Stimulated activated CD4-positive, alpha-beta T cell treated with anti-CD3 and anti-CD28 coated beads, Interleukin-1b, Interleukin-23, amount 100 ng/mL, for 1 hour (primary cell): Measurements from ENCODE around the gene OR2G2.

ENCODE experiments used
- DNase-seq, 2 donors: peaks; one replicate each; pipeline ENCODE4 v3.0.0-alpha.2; 2020; ENCODE audit warnings: low read depth in 2 of 2

Gene OR2G2, protein sequence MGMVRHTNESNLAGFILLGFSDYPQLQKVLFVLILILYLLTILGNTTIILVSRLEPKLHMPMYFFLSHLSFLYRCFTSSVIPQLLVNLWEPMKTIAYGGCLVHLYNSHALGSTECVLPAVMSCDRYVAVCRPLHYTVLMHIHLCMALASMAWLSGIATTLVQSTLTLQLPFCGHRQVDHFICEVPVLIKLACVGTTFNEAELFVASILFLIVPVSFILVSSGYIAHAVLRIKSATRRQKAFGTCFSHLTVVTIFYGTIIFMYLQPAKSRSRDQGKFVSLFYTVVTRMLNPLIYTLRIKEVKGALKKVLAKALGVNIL

DNA sequence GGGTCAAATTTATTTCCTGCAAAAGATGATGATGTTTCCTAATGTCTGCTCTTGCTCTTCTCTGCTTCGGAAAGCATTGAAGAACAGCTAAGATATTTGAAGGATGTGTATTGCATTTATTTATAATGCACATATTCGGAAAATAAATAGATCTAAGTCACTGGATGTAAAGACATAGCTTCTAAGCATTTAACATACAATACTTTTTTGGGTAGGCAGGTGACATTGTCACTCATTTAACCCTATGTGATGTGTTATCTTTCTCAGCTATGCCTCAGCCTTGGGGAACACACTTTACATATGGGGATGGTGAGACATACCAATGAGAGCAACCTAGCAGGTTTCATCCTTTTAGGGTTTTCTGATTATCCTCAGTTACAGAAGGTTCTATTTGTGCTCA, at the start of gene OR2G2:
TSS of gene OR2G2 (plus strand) at position 301 of the 400 bp plus-strand sequence. CDS start at position 301, 0 bp downstream.
- DNase-seq = no peak

DNA sequence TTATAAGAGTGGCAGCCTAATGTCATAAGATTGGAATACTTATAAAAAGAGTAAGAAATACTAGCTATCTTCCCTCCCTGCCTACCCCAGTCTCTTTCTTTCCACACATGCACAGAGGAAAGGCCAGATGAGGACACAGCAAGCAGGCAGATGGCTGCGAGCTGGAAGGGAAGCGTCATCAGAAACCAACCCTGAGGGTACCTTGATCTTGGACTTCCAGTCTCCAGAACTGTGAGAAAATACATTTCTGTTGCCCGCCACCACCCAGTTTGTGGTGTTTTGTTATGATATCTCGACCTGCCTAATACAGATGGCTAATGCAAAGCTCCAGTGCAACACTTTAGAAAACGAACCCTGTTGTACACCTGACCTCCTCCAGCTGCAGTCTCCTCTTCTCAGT, 49.6 kb upstream of the OR2G2 start:
- no peak for DNase-seq

DNA sequence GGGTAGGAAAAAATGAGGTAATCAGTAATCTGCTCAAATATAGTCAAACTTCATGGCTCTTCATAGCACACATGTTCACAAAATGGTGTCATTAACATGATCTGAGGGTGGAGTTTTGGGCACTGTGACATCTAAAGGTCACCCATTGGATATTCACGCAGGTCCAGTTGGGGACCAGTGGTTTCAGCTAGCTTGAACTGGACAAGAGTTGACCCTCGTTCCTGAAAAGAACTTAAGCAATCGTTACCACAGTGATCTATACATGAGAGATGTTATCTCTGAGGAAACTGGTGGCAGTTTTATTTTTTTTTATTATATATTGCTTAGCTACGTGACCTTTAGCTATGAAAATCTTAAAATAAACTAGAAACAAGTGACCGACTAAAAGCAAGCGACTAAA, 48.9 kb upstream of the OR2G2 start:
- DNase-seq = no peak

DNA sequence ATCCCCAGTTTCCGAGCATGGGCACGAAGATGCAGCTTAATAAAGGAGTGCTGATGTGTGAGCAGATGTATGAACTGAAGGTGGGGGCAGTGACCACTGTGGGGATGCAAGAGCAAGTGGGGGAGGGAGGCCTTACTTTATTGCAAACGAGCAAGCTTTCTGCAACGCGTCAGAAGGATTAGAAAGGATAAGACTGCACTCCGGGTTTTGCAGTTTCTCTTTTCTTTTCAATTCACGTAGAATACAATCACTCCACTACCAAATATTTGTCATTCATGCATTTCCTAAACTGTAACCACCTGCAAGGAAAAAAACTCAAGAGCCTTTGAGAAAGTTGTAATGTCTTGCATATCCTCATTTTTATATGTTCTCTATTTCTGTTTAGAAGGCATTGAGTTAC, 47.6 kb upstream of the OR2G2 start:
- DNase-seq = no peak

DNA sequence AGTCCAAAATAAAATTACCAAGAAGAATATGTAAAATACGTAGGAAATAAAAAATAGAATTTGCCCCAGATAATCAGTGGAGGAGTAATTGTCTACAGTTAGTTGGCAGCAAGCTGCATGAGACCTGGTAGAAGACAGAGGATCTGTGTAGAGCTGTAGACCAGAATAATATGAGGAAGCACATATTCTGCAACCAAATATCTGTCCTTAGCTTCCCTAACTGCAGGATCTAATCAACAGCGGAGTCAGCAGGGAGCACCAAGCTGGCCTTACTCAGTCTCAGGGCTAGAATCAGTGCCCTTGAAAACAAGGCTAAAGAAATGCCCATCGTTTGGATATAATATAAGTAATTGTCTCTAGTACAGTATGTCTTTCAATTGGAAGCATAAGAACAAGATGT, 45.3 kb upstream of the OR2G2 start:
- DNase-seq = no peak

DNA sequence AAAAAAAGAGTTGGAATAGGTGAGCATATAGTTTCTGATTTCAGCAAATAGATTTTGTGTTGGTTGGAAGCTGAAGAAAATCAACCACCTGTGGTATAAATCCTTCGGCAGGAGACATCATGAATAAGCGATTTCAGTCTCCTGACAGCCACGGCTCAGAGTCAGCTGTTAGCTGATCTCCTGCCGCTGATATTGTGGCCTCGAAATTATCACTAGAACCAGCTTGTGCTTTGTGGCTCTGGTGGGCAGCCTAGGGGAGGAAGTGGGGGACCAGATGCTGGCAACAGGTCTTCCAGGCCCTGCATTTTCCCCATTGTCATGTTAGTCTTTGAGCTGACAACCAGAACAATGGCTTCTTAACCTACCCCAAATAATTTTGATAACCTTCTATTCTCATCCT, 40.1 kb upstream of the OR2G2 start:
- no peak for DNase-seq

DNA sequence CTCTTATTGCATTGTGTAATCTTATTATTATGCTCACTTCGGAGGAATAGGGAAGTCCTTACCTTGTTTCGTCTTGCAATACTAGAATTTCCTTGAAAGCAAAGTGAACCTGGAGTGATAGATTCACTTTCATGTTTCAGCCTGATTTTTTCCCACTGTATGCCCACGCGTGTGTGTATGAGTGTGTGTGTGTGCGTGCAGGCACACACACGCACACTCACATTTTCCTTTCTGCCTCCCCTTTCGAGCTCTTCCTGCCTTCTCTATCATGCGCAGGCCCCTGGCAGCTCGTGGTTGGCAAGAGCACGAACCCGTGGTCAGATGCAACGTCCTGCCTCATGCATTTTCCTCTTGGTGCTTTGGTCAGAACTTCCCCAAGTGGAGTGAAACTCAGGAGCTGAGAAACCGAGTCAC, 39.4 kb upstream of the OR2G2 start, which contains the start of gene GCSAML:
TSS of gene GCSAML (plus strand) at position 366 of the 414 bp plus-strand sequence. CDS start 58 bp downstream, outside the sequence.
- no peak for DNase-seq

DNA sequence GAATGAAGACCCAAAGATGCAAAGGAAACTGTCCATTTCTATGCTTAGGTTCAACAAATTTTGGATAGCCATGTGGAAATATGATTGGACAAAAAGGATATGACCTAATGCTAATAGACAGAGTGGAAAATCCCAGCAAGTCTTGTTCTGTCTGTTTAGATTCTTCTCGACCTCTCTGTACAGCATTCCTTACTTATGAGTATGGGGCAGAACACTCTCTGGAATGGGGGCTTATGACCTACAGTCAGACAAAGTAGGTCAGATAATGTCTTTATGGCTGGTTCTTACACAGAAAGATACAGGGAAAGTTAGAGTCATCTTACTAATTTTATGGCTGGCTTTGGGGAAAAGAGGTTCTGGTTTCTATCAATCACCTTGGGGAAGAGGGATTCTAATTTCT, 36.4 kb upstream of the OR2G2 start:
- DNase-seq = no peak

DNA sequence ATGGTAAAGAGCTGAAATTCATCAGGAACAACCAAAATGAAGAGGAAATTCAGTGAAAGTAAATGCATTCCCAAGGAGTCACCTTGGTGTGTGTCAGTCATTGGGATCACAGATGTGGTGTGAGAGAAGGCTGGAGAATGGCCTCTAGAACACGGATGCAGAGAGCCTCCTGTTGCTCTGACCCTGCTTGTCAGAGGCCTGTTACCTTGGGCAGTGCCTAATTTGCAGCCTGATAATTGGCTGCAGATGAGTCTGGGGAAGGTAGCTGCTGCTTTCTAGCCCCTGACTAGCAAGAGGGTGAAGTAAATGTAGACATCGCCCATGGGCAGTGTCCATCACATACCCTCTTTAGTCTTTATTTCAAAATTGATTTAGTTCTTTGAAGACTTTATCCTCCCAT, 35.9 kb upstream of the OR2G2 start:
- no peak for DNase-seq

DNA sequence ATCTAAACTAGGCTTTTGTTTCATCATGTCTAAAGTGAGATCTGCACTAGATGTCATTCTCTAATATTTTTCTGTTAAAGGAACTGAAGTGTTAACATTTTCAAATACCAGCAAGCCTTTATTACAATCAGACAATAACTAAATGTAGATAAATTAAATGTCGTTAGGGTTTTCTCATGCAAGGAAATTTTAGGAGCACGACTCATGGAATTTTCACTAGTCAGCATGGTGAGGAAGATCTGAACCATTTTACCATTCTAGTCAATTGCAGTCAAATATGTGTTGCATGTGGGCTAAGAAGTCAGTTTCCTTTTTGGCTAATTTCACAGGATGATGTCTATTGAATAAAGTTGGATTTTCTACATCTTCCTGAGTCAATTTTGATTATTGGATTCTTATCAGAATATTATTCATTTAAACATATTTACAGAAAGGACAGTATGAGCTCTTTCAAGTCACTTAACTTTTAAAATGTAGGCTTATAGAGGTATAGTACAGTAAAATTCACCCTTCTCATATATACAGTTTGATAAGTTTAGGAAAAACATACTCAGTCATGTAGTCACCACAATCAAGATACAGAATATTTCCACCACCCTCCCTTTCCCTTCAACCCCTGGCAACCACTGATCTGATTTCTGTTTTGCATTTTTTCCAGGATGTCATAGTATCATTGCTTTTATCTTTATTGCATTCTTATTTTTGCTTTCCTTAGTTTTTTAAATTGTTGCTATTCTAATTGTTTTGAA, 30.1 kb upstream of the OR2G2 start:
- no peak for DNase-seq

DNA sequence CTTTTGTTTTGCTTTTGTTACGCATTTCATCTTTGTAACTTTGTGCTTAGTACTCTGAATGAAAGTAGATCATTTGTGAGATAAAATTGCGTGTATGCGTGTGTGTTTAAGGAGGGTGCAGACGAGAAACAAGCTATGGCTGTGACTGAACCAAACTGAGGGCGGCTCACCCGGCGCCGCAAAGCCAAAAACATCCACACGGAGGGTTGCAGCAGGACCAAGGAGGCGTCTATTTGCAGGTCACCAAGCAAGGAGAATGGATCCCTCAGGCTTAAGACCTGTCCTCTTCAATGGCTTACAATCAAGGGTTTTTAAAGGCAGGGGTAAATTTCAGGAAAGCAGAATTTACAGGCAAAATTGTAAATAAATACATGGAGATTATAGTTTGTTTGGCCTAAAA, 26.4 kb upstream of the OR2G2 start:
- no peak for DNase-seq

DNA sequence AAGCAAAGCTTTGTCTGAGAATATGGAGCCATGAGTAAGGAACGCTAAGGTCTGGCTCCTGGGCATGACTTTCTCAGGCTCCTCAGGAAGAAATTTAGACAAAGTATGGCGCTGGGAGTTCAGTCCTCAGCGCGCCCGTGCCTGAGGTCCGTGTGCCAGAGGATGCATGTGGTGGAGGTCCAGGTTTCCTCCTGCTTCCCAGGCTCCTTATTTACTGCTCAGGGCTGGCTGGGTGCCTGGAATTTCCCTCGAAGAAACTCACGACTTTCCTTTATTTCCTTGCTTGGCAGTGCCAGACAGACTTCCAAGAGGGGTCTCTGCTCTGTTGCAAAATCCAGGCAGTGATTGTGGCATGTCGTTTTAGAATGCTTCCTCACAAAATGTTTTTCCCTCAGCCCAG, 26.0 kb upstream of the OR2G2 start:
- DNase-seq = no peak

DNA sequence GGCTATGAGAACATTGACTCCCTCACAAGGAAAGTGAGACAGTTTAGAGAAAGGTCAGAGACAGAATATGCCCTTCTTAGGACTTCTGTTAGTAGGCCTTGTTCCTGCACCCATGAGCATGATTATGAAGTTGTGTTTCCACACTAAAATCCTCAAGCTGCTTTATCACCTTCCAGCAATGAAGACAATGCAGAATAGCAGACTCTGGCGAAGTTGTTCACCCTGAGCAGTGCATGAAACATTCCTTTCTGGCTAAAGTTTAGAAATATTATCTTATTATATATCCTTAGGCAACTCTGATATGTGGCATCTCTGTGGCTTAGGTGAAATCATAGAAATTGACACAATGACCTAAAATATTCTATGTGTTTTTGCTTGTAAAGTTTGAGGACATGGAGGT, 13.9 kb upstream of the OR2G2 start:
- DNase-seq = no peak

DNA sequence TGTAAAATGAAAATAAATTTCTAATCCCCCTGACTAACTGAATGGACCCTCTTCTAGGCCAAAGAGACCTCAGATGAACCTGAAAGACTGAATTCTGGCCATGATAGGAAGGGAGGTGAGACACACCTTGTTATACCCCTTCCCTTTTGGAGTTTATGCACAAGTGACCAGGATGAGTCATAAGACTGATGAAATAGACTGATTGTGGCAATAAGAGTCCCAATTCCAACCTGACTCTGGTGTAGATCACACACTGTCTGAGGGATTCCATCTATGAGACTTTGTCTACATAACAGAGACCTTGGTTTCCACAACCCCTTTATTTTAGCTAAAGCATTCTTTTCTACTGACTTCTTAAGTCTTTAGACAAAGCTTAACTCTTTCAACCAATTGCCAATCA, 13.5 kb upstream of the OR2G2 start:
- no peak for DNase-seq

DNA sequence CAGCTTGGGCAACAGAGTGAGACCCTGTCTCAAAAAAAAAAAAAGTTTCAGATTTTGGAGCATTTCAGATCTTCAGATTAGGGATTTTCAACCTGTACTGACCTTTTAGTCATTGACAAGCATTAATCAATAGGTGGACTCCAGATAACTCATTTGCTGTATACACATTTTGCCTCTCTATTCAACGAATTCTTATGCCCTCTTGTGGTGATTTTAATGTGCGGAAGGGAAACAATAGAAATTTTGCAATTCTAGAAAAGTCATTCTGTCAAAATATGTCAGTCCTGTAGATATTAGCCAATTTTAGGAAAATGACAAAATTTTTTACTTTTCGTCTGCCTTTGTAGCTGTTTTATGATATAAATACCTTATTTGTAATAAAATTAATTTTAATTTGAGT, 11.6 kb upstream of the OR2G2 start:
- DNase-seq = no peak

DNA sequence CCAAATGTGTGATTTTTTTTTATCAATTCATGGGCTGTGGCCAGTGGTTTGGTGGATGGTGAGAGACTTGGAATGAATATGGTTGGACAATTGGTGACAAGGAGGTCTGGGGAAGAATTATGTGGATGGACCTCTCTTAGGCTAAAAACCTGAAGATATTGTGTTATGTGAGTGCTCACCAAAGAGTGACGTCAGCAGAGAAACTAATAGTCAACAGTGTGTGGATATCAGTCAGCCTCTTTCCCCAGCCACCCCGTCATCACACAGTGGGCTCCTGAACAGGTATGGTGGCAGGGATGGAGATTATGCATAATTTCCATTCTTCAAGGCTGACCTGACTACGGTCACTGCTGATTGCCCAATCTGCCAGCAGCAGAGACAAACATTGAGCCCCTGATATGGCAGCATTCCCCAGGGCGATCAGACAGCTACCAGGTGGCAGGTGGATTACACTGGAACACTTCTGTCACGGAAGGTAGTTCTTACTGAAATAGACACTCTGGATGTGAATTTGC, 9.2 kb upstream of the OR2G2 start:
- DNase-seq = no peak

DNA sequence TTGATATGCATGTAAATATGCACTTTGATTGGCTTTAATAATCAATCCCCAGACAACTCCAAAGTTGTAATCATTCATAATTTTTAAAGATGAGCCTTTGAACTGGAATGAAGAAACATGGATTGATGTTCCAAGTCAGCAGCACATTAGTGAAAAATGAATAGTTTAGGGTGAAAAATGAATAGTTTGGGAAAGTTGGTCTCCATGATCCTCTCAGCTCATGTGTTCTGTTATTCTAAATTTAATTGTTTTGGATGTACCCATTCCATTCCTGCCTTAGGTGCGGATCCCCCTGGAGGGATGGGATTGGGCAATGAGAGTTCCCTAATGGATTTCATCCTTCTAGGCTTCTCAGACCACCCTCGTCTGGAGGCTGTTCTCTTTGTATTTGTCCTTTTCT, 17.1 kb downstream of the OR2G2 start, which contains the start of gene OR2G3:
TSS of gene OR2G3 (plus strand) at position 301 of the 400 bp plus-strand sequence. CDS start at position 301, 0 bp downstream.
- DNase-seq = no peak

DNA sequence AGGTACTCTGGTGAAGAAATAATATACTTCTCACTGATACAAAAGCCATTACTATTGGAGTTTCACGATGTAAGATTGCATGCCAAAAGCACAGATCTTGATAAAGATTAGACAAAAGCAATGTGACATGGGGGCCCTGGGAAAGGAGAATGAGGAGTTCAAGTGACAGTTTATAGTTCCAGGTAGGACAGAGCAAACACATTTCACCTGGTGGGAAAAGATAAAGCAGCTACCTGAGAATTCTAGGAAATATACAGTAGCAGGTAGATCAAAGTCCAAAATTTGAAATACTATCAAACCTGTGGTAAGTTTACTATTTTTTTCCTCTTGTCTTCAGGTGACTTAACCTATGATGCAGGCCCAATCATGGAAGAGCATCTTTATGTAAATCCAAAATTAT, 25.2 kb downstream of the OR2G2 start:
- DNase-seq = no peak

DNA sequence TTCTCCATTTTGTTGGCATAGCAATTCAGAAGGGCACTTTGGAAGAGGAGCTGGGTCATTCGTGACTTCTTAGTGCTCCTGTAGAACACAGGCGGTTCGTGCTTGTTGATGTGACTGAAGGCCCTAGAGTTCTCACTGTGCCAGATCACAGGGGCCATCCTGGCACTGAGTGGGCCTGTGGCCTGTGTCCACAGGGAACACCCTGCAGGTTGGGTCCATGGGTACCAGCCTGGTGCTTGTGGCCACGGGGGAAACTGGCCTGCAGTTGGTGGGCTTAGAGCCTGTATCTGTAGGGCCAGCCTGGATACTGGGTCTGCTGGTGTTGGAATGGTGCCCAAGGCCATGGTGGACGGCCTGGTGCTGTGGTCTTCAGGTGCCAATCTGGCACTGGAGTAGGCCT, 26.5 kb downstream of the OR2G2 start:
- DNase-seq = no peak

DNA sequence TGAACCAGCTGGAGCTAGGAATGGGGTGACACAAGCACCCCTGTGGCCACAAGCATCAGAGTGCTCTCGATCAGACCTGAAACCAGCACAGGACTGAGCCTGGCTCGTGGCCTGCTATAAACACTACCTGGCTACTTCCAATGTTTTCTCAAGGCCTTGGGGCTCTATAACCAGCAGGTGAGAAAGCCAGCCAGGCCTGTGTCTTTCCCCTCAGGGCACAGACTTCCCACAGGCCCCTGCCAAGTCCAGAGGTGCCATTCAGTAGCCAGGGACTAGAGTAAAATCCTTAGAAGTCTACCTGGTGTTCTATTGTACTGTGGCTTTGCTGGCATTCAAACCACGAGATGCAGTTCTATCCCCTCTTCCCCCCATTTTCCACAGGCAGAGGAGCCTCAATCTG, 39.8 kb downstream of the OR2G2 start:
- no peak for DNase-seq

DNA sequence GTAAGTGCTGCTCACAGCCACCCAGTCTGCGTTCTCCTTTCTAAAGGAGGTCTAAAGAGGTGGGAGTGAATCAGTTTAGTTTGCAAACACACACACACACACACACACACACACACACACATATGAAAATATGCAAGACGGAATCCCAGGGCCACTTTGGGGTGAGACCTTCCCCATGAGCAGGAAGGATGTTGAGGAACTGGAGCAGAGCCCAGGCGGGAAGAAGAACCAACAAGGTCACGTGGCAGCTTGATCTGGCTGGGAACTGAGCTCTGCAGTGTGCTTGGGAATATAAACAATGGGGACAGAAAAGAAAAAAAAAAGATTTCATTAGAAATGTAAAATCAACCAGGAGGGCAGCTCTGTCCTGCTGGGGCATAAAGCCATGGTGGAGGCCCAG, 49.9 kb downstream of the OR2G2 start:
- DNase-seq = no peak

DNA sequence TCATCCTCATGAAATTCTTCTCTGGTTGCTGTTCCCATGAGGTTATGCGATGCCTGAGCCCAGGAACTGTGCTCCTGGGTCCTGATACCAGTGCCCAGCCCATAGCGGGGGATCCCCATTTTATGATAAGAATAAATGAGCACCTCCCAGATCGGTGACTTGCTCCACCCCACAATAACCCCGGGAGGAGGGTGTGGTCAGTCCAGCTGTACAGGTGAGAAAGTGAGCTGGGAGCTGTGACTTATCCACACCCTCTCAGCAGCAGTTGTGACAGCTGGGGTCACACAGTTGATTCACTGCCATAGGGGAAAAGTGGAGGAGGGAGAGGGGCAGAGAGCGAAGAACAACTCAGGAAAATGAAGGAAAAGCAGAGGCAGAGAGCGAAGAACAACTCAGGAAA, 50.6 kb downstream of the OR2G2 start:
- DNase-seq = no peak
